ENCODE results near the gene ENOX1. TPM values are rescaled to one million over a fixed set of nuclear protein-coding genes. Genes with fewer than 3 reads are reported as not detected.

The ENOX1 gene
- total and polyA plus RNA-seq, 2 of the 13 experiments (the other 11 are each of a cell fraction or from before 2014, with no cell fraction given) = not detected

DNA sequence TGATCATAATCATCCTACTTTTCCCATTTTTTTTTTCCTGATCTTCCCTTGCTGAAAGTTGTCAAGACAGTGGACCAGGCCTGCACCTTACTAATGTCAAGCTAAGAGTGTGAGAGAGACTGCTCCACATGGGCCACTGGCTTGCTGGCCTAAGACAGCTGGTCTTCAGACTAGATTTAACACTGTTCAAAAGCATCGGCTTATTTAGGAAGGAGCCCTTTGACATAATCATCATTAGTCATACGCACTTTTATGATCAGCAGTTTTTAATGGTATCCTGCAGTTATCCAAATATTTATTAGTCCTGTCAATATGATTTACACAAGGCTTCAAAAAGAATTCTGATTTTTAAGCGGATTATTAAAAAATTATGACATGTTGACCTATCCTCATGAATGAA lies 492.8 kb downstream of the ENOX1 start:
- H3K4me2 ChIP-seq (ENCODE audit: low read depth, low read length) = no peak overlapping the region
- TF ChIP-seq RORA (CRISPR knock-in tag; IDR thresholded peaks at IDR 0.05) (no peak), NR2F2 (IDR thresholded peaks at IDR 0.05; ENCODE audit: borderline replicate concordance, low read depth) (no peak)
- no TSS peak for BruUV-seq (replicated peaks)
- DNase-seq (ENCODE audit: low spot score) (no peak), ATAC-seq (no peak), FAIRE-seq (no peak)
- H3K27me3 ChIP-seq (ENCODE audit: control insufficient read depth in 1 of 2, insufficient read depth in 2 of 2, low read length in 2 of 2) = no peaks in the 10 kb centered on the region
- no peaks in the 10 kb centered on the region for H3K36me3 ChIP-seq (replicated peaks in 1 of 2; ENCODE audit: control insufficient read depth in 1 of 2, insufficient read depth in 2 of 2, low read length in 2 of 2)
- no peaks in the 10 kb centered on the region for H4K20me1 ChIP-seq (ENCODE audit: insufficient read depth, low read length)
- H3K27ac ChIP-seq (ENCODE audit: extremely low read length, insufficient read depth, low read length) = no peak overlapping the region
- H3K4me1 ChIP-seq (ENCODE audit: insufficient read depth, low read length) = no peaks in the 10 kb centered on the region
- no peak overlapping the region for H2AFZ ChIP-seq (ENCODE audit: low read length)
- ChIA-PET CTCF (ENCODE audit: low intra/inter-chr PET ratio, low total read pairs) (no interaction called here), POLR2A (no interaction called here)
- H3K9ac ChIP-seq (ENCODE audit: insufficient read depth, low read depth, low read length) = no peak overlapping the region
- no peak overlapping the region for H3K4me3 ChIP-seq (replicated peaks in 1 of 3; ENCODE audit: insufficient read depth in 1 of 3, low read depth in 2 of 3, low read length in 3 of 3)
- H3K79me2 ChIP-seq (ENCODE audit: insufficient read depth, low read length) = no peaks in the 10 kb centered on the region
- in situ Hi-C loops (cut with HindIII; ENCODE audit: extremely low pct_ligation_motif_present, low pct_unique_long_range_greater_than_20kb) (no loop called here), intact Hi-C loops (cut with micrococcal nuclease; ENCODE audit: unreplicated experiment) (no loop called here)
- WGBS (ENCODE audit: low lambda C conversion rate) = 39% methylated on average over 3 of the region's 3 CpGs
- no peaks in the 10 kb centered on the region for H3K9me3 ChIP-seq (ENCODE audit: low read length)

DNA sequence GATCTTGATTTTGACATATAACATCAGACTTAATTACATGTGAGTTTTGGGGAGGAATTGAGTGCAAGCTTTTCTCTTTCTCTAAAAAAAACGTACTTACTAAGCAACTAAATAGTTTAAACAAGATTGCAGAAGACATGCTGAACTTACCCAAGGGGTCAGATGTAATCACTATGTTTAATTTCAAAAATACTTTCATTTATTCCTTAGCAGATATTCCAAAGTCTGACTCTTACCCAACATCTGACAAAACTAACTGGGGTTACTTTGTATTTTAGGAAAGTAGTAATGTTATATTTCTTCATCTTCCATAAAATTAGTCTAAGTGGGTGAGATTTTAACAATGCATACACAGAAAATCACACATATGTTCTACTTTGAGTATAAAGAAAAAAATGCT lies 493.2 kb downstream of the ENOX1 start:
- in situ Hi-C loops (cut with HindIII; ENCODE audit: extremely low pct_ligation_motif_present, low pct_unique_long_range_greater_than_20kb) (no loop called here), intact Hi-C loops (cut with micrococcal nuclease; ENCODE audit: unreplicated experiment) (no loop called here)
- 0% methylated on average over 1 of the region's 1 CpG for WGBS (ENCODE audit: low lambda C conversion rate)
- FAIRE-seq (no peak), DNase-seq (ENCODE audit: low spot score) (no peak), ATAC-seq (no peak)
- no peak overlapping the region for H3K9ac ChIP-seq (ENCODE audit: insufficient read depth, low read depth, low read length)
- H4K20me1 ChIP-seq (ENCODE audit: insufficient read depth, low read length) = no peaks in the 10 kb centered on the region
- no peaks in the 10 kb centered on the region; a peak in 1 of 5 replicates for H3K27me3 ChIP-seq (ENCODE audit: control insufficient read depth in 1 of 2, insufficient read depth in 2 of 2, low read length in 2 of 2)
- no peak overlapping the region for H2AFZ ChIP-seq (ENCODE audit: low read length)
- POLR2A ChIA-PET = no interaction called here
- H3K36me3 ChIP-seq (replicated peaks in 1 of 2; ENCODE audit: control insufficient read depth in 1 of 2, insufficient read depth in 2 of 2, low read length in 2 of 2) = no peaks in the 10 kb centered on the region
- CTCF ChIA-PET (ENCODE audit: low intra/inter-chr PET ratio, low total read pairs) = no interaction called here
- no peak overlapping the region for H3K4me3 ChIP-seq (replicated peaks in 1 of 3; ENCODE audit: insufficient read depth in 1 of 3, low read depth in 2 of 3, low read length in 3 of 3)
- no TSS peak for BruUV-seq (replicated peaks)
- no peaks in the 10 kb centered on the region for H3K79me2 ChIP-seq (ENCODE audit: insufficient read depth, low read length)
- H3K4me1 ChIP-seq (ENCODE audit: insufficient read depth, low read length) = no peaks in the 10 kb centered on the region
- H3K9me3 ChIP-seq (ENCODE audit: low read length) = no peaks in the 10 kb centered on the region
- no peak overlapping the region for H3K27ac ChIP-seq (ENCODE audit: extremely low read length, insufficient read depth, low read length)
- no peak overlapping the region for H3K4me2 ChIP-seq (ENCODE audit: low read depth, low read length)
- TF ChIP-seq ARNT2 (CRISPR knock-in tag; IDR thresholded peaks at IDR 0.05; ENCODE audit: low read depth) (no peak), ZNF431 (CRISPR knock-in tag; IDR thresholded peaks at IDR 0.05; ENCODE audit: borderline replicate concordance, low read depth) (no peak), HOXD1 (CRISPR knock-in tag; IDR thresholded peaks at IDR 0.05) (no peak), NR2C2 (CRISPR knock-in tag; IDR thresholded peaks at IDR 0.05; ENCODE audit: borderline replicate concordance) (no peak), MAF1 (CRISPR knock-in tag; IDR thresholded peaks at IDR 0.05; ENCODE audit: borderline replicate concordance) (no peak), MED8 (CRISPR knock-in tag; IDR thresholded peaks at IDR 0.05; ENCODE audit: insufficient replicate concordance) (no peak), MBNL3 (CRISPR knock-in tag; conservative IDR thresholded peaks at IDR 0.05) (no peak), ZNF180 (CRISPR knock-in tag; IDR thresholded peaks at IDR 0.05; ENCODE audit: borderline replicate concordance, low read depth) (no peak), ZNF644 (CRISPR knock-in tag; IDR thresholded peaks at IDR 0.05; ENCODE audit: low read depth) (no peak)
- TF ChIP-seq, protein P1, sequence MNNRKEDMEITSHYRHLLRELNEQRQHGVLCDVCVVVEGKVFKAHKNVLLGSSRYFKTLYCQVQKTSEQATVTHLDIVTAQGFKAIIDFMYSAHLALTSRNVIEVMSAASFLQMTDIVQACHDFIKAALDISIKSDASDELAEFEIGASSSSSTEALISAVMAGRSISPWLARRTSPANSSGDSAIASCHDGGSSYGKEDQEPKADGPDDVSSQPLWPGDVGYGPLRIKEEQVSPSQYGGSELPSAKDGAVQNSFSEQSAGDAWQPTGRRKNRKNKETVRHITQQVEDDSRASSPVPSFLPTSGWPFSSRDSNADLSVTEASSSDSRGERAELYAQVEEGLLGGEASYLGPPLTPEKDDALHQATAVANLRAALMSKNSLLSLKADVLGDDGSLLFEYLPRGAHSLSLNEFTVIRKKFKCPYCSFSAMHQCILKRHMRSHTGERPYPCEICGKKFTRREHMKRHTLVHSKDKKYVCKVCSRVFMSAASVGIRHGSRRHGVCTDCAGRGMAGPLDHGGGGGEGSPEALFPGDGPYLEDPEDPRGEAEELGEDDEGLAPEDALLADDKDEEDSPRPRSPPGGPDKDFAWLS (CRISPR knock-in tag; IDR thresholded peaks at IDR 0.05; ENCODE audit: borderline replicate concordance) = no peak
- TF ChIP-seq, protein P2, sequence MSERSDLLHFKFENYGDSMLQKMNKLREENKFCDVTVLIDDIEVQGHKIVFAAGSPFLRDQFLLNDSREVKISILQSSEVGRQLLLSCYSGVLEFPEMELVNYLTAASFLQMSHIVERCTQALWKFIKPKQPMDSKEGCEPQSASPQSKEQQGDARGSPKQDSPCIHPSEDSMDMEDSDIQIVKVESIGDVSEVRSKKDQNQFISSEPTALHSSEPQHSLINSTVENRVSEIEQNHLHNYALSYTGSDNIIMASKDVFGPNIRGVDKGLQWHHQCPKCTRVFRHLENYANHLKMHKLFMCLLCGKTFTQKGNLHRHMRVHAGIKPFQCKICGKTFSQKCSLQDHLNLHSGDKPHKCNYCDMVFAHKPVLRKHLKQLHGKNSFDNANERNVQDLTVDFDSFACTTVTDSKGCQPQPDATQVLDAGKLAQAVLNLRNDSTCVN (CRISPR knock-in tag; IDR thresholded peaks at IDR 0.05; ENCODE audit: borderline replicate concordance) = no peak
- TF ChIP-seq, protein P3, sequence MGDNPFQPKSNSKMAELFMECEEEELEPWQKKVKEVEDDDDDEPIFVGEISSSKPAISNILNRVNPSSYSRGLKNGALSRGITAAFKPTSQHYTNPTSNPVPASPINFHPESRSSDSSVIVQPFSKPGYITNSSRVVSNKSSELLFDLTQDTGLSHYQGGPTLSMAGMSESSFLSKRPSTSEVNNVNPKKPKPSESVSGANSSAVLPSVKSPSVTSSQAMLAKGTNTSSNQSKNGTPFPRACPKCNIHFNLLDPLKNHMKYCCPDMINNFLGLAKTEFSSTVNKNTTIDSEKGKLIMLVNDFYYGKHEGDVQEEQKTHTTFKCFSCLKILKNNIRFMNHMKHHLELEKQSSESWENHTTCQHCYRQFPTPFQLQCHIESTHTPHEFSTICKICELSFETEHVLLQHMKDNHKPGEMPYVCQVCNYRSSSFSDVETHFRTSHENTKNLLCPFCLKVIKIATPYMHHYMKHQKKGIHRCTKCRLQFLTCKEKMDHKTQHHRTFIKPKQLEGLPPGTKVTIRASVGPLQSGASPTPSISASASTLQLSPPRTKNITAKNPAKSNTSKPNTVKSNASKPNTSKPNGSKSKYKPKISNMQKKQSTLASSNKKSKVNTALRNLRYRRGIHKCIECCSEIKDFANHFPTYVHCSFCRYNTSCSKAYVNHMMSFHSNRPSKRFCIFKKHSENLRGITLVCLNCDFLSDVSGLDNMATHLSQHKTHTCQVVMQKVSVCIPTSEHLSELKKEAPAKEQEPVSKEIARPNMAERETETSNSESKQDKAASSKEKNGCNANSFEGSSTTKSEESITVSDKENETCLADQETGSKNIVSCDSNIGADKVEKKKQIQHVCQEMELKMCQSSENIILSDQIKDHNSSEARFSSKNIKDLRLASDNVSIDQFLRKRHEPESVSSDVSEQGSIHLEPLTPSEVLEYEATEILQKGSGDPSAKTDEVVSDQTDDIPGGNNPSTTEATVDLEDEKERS (CRISPR knock-in tag; IDR thresholded peaks at IDR 0.05) = no peak

Measured in HepG2 (cell line).